NOMO-1 (cell line): Measurements from ENCODE around the gene SLC9A1.
A peak's percentile ranks its signal among the peaks of the same experiment; 100 is the strongest.
"Not testable (repeated sequence)": the region's sequence is repeated elsewhere in the genome, so short reads cannot be mapped to it uniquely, and the experiment has no call there.

Experiments used
- DNase-seq, 2 experiments: peaks; one replicate each; lab custom pipeline; 2025; ENCODE audit not compliant: unreplicated experiment in 2 of 2; lab: John Stamatoyannopoulos, UW

Gene SLC9A1

GRCh38 chr1:27135541-27136235, 19.2 kb downstream of the SLC9A1 start:
- peak; percentile 48 to 66 for DNase-seq

- no peak for DNase-seq
Measured at GRCh38 chr1:27133991-27134390, 20.9 kb downstream of the SLC9A1 start.

GRCh38 chr1:27133158-27133557, 21.8 kb downstream of the SLC9A1 start:
- DNase-seq = no peak

- DNase-seq = no peak
Measured at GRCh38 chr1:27132624-27133023, 22.3 kb downstream of the SLC9A1 start.

- DNase-seq = peak in 1 of 2 experiments; percentile 12
Measured at GRCh38 chr1:27132147-27132546, 22.8 kb downstream of the SLC9A1 start.

GRCh38 chr1:27130798-27131197, 24.1 kb downstream of the SLC9A1 start:
- no peak for DNase-seq

GRCh38 chr1:27129225-27129624, 25.7 kb downstream of the SLC9A1 start:
- DNase-seq = no peak

GRCh38 chr1:27127419-27127818, 27.5 kb downstream of the SLC9A1 start:
- DNase-seq = no peak

- DNase-seq = no peak
Measured at GRCh38 chr1:27126391-27126790, 28.5 kb downstream of the SLC9A1 start.

GRCh38 chr1:27125125-27125524, 29.8 kb downstream of the SLC9A1 start:
- DNase-seq = not testable (repeated sequence)

- no peak for DNase-seq
Measured at GRCh38 chr1:27124405-27124804, 30.5 kb downstream of the SLC9A1 start.

GRCh38 chr1:27122652-27123051, 32.3 kb downstream of the SLC9A1 start:
- DNase-seq = no peak

GRCh38 chr1:27120854-27121253, 34.1 kb downstream of the SLC9A1 start:
- DNase-seq = no peak

- DNase-seq = no peak
Measured at GRCh38 chr1:27118440-27118689, 36.6 kb downstream of the SLC9A1 start.

- no peak for DNase-seq
Measured at GRCh38 chr1:27117733-27118439, 37.0 kb downstream of the SLC9A1 start.

- DNase-seq = peak; percentile 96
Measured at GRCh38 chr1:27116697-27117096, 38.2 kb downstream of the SLC9A1 start.

- DNase-seq = no peak
Measured at GRCh38 chr1:27116232-27116631, 38.7 kb downstream of the SLC9A1 start.

- no peak for DNase-seq
Measured at GRCh38 chr1:27114546-27114945, 40.4 kb downstream of the SLC9A1 start.

GRCh38 chr1:27113861-27114260, 41.1 kb downstream of the SLC9A1 start:
- DNase-seq = no peak

GRCh38 chr1:27111626-27112573, 43.0 kb downstream of the SLC9A1 start:
- DNase-seq = peak; percentile 91 to 95

GRCh38 chr1:27109103-27109822, 45.7 kb downstream of the SLC9A1 start:
- peak in 1 of 2 experiments; percentile 24 for DNase-seq
